IPS-NIHi11 (cell line): ENCODE results near the gene STOM.

Experiments used
- DNase-seq: peaks from one replicate; pipeline ENCODE4 v3.0.0; 2012; ENCODE audit warnings: mixed read lengths, low spot score

The STOM gene

DNA sequence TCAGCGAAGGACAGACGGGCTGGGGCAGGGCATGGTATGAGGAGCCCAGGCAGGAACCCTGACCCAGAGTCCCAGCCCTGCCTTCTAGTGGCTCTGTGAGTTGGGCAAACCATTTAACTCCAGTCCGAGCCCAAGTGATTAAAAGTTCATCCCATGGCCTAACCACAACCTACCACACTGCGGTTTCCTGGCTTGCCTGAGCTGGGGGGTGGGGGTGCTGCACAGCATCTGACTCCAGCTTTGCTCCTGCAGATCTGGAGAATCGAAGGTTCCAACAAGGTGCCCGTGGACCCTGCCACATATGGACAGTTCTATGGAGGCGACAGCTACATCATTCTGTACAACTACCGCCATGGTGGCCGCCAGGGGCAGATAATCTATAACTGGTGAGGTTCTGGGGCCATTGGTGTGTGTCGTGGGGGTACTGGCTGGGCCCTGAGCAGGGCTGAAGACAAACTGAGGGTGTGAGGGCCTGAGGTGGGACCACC is 49.0 kb downstream of the STOM start:
- no peak for DNase-seq

DNA sequence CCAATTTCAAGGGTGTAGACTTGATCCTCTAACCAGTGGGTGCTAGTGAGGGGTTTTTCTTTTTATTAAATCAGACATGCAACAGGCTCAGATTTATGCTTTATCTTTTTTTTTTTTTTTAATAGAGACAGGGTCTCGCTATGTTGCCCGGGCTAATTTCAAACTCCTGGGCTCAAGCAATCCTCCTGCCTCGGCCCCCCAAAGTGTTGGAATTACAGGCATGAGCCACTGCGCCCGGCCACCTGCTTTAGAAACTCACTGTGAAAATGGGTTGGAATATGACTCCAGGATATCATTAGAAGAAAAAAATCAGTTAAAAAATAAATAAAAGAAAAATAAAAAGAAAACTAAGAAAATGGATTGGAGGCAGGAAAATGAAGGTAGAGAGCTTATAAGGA is 50.7 kb downstream of the STOM start:
- no peak for DNase-seq

DNA sequence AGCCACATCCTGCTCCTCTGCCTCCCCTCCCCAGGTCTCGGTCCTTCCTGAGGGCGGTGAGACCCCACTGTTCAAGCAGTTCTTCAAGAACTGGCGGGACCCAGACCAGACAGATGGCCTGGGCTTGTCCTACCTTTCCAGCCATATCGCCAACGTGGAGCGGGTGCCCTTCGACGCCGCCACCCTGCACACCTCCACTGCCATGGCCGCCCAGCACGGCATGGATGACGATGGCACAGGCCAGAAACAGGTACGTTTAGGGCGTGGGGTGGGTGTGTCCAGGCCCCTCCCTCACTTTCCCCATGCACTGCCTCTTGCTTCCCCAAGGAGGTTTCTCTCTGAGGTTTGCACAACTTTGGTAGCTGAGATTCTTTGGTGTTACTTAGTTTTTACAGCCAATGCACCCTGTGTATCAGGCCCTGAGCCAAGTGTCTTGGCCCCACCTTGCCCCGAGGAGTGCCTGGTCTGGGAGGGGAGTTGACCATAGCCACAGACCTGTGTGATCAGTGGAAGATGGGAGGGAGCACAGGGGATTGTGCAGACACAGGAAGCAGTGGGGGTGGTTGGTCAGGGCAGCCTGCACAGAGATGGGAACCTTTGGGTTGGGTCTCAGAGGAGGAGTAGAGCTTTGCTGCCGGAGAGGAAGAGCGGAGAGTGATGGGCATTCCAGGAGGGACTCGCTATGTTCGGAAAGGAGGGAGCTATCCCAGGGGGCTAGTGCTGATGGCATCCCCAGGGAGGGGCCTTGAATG is 51.2 kb downstream of the STOM start:
- no peak for DNase-seq

DNA sequence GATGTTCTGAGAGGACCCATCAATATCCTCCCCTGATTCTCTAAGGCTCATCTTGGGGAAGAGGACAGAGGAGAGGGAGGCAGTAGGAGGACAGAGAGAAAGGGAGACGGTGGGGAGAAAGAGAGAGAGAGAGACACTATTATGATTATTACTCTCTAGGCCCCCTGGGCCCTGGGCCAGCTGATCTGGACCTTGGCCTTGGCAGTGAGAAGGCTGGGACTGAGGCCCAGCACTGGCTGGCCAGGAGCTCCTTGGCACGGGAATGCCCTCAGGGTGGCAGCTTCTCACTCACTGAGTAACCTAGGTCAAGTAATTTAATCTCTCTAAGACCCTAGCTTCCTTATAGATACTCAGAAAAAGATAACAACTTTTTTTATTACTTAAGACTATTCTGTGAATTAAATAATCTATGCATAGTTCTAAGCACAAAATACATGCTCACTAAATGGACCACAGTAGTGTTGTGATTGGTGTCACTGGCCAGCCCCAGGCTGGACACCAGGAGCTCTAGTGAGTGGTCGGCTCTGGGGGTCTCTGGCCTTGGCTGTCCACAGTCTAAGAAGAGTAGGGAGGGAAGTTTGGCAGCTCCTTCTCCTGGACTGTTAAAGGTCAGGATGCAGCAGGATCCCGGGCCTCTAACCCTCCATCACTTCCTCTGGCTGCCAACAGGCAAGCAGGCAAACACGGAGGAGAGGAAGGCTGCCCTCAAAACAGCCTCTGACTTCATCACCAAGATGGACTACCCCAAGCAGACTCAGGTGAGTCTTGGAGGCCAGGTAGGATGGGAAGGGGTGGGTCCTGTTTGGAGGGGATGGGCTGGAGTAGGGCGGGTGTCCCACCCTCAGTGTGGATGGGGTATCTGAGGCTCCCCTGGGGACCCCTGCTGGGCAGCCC is 52.1 kb downstream of the STOM start:
- DNase-seq: no peak

DNA sequence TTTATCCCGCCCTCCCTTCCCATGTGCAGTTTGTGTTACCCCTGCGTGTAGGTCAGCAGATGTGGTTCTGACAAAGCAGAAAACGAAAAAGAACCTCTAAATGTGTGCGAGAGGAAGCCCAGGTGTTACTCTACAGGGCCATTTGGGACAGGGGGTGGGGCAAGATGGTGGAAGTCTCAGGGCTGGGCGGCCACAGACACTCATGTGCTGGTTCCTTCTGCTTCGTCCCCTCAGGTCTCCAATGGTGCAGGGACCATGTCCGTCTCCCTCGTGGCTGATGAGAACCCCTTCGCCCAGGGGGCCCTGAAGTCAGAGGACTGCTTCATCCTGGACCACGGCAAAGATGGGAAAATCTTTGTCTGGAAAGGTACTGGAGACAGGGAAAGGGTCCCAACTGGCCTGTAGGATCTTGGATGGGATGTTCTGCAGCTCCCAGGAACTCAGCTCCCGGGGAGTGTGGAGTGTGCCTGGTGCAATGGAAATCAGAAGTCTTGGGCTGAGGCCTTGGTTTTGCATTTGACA is 53.1 kb downstream of the STOM start:
- DNase-seq: no peak

DNA sequence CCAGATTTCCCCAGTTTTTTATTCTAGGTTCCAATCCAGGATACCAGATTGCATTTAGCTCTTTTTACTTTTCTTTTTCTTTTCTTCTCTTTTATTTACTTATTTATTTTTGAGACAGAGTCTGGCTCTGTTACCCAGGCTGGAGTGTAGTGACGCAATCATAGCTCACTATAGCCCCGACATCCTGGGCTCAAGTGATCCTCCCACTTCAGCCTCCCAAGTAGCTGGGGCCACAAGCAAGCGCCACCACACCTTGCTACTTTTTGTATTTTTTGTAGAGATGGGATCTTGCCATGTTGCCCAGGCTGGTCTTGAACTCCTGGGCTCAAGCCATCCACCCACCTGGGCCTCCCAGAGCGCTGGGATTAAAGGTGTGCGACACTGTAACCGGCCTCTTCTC is 53.7 kb downstream of the STOM start:
- no peak for DNase-seq

DNA sequence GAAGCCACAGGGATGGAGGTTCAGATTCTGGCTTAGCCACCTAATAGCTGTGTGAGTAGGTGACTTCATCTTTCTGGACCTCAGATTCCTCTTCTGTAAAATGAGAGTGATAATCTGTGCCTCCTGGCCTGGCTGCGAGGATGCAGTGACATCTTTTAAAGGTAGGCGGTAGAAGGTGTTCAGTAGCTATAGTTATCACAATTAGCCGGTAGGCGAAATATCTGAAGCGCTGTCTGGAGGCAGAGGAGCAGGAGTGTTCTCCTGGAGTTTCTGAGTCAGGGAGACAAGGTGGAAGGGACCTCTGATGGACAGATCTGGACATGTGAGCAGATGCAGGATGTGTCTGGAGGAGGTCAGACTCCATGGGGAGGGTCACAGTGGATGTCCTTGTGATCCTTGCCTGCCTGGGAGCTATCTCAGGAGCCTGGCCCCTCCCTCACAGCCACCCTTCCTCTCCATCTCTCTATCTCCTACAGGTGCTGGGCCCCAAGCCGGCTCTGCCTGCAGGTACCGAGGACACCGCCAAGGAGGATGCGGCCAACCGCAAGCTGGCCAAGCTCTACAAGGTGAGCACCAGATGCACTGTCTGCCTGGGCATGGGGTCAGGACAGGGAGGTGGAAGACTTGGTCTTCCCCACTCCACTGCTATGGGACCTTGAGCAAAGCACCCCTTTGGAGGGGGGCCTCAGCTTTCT is 56.4 kb downstream of the STOM start:
- DNase-seq: no peak

DNA sequence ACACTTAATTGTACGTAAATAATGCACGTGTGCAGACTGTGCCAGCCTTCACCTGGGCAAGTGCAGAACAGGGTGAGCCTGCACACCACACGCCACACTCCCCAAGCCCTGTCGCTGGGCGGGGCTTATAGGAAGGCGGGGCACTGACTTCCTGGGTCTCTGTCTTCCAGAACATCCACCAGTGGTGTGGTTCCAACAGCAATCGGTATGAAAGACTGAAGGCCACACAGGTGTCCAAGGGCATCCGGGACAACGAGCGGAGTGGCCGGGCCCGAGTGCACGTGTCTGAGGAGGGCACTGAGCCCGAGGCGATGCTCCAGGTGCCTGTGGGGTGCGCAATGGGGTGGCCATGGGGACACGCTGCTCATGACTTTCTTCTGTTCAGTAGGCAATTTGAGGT is 57.9 kb downstream of the STOM start:
- DNase-seq: no peak

DNA sequence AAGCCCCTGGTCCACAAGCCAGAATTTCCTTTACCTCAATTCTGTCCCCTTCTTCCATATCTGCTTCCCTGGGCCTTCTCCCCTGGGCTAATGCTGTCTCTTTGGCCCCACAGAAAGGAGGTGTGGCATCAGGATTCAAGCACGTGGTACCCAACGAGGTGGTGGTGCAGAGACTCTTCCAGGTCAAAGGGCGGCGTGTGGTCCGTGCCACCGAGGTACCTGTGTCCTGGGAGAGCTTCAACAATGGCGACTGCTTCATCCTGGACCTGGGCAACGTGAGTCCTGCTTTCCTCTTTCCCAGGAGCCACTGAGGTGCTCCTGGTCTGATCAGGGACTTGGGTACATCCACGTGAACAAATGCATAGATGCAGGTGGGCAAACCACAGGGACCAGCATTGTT is 59.5 kb downstream of the STOM start:
- DNase-seq: no peak

DNA sequence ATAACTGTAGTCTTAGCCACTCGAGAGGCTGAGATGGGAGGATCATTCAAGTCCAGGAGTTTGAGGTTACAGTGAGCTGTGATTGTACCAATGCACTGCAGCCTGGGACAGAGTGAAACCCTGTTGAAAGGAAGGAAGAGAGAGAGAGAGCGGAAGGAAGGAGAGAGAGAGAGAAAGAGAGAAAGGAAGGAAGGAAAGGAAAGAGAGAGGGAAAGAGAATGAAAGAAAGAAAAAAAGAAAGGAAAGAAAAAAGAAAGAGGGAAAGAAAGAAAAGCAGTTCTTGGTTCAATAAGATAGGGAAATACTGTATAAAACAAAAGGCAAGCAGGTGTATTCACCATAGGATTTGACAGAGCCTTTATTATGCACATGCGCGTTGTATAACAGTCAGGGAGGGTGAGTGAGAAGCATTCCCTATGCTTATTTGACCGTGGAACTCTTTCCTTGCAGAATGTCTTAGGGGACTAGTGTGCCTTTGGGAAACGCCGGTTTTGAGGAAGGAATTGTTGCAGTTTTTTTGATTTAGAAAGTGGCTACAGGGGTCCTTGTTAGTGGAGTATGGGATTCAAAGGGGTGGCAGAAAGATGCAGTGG is 60.1 kb downstream of the STOM start:
- no peak for DNase-seq

DNA sequence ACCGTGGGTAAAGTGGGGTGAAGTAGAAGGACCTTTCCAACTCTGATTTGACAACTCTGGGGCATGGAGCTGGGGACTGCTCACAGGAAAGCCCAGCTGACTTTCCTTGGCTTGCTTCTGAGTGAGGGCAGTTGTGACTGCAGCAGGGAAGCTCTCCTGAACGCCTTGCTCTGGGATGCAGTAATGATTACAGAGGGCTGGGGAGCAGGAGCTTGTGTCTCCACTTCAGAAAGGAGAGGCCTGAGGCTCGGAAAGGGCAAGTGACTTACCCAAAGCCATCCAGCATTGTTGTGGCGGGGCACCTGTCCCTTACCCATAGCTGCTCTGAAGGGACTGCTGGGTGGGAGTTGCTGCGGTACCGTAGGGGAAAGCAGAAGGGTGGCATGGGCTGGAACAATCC is 60.9 kb downstream of the STOM start:
- DNase-seq: no peak

DNA sequence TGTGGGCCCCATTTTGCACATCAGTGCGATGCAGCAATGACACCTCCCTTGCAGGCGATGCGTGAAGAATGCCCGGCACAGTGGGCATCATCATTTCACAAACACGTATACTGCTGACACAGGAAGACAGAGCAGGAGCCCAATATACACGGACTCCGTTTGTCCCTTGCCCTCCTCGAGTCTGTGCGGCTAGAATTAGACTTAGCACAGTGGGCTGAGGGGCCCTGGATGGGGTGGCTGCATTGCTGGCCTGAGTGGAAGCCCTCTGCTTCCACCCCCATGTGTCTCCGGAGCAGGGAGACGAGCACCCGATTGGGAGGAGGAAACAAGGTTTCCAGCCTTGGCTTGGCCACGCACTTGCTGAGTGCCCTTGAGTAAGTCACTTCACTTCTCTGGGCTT is 61.3 kb downstream of the STOM start:
- DNase-seq: no peak

DNA sequence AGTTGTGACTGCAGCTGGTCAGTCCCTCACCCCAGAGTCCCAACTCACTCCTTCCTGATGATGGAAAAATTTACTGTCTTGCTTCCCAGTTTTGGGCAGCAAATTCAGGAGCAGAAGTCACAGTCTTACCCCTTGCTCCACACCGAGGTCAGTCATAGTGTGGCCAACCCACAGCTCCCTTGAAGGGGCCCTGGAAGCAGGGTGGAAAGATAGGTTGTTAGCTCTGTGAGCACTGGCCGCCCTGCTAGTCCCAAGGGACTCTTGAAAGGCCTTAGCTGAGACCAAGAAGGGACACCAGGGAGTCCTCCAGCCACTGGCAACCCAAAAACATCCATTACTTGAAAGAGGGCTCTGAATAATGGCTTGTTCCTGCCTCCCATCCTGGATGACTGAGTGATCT is 62.1 kb downstream of the STOM start:
- no peak for DNase-seq

DNA sequence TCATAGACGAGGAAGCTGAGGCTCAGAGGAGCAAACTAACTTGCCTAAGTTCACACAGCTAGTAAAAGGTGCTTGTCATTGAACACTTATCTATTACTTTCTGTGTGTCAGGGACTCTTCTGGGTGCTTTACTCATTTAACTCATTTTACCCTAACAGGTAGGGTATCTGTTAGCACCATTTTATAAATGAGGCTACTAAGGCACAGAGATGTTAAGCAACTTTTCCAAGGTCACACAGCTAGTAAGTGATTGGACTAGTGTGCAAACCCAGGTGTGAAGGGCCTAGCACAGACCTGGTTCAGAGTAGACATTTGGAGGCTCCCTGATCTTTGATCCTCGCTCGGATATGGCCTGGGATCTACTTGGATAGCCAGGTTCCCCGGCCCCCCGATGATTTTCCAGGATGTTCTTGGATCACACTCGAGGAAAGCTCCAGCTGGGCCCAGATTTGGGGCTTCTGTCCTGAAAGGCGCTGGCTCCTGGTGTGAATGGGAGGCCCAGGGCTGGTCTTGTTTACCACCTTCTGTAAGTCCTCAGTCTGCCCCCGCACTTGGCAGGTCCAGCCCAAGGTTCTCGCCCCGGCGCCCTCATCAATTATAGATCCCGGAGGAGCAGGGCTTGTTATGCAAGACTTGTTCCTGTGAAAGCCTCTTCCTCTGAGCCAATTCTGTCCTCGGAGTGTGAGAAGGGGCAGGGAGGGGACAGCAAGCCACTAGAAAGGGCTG is 64.6 kb downstream of the STOM start:
- no peak for DNase-seq

DNA sequence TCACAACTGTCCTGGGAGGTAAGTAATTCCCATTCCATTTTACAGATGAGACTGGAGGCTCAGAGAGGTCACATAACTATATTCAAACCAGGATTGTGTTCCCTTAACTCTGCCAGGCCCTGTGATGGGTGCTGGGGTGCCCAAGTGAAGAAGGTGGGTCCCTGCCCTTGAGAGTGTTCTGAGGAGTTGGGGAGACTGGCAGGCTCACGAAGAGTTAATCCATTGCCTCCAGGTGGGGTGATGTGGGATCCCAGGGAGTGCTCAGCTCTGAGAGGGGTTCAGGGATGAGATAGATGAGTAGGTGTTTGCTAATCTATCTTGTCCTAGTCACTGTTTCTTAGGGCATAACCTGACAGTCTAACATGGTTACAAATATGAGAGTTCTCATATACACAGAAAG is 65.3 kb downstream of the STOM start:
- DNase-seq: no peak

DNA sequence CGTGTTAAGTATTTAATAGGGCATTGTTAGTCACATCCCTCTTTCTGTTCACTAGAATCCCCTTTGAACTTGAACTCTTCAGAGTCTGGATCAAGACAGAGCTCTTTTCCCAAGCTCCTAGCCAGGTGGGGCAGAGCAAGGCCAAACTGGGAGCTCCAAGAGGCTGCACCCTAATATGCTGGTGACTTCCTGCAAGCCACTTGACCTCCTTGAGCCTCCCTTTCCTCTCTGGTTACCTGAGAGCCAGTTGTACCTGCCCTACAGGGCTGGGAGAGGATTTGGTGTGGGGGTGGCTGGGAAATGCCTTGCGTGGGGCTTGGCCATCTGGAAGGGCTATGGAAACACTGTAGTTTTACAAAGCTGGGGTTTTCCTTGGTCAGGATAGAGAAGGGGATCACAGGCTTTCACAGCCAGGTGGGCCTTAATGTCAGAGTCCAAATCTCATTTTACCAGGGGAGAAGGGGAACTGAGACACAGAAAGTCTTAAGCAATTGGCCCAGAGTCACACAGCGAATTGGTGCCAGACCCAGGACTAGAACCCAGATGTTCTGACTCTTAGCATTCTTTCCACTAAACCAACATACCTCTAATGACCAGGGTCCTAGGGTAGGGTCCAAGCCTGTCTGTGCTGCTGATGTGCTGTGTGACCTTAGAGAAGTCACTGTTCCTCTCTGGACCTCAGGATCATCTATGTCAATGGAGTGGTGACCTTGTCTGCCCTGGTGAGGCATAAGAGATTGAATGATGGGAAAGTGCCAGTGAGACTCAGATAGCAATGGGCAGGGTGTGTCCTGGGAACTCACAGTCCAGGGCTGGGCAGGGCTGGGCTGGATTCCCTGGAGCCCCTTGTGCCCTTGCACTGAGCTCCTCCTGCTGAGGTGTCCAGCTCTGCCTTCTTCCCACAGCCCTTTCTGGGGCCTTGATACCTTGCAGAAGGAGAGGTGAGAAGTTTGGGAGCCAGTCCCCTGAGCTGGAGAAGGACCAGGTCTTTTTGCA is 66.3 kb downstream of the STOM start:
- DNase-seq: no peak

DNA sequence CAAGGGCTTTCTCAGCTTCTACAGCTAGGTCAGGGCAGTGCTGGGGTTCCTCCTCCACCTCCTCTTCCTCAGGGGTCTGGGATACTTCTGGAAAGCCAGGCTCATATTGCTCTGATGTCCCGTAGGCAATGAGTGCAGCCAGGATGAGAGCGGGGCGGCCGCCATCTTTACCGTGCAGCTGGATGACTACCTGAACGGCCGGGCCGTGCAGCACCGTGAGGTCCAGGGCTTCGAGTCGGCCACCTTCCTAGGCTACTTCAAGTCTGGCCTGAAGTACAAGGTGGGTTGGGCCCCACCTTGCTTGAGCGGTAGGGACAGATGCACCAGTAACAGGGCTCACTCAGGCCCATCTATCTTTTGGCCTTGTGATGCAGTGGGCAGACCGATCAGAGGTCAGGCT is 67.3 kb downstream of the STOM start:
- no peak for DNase-seq

DNA sequence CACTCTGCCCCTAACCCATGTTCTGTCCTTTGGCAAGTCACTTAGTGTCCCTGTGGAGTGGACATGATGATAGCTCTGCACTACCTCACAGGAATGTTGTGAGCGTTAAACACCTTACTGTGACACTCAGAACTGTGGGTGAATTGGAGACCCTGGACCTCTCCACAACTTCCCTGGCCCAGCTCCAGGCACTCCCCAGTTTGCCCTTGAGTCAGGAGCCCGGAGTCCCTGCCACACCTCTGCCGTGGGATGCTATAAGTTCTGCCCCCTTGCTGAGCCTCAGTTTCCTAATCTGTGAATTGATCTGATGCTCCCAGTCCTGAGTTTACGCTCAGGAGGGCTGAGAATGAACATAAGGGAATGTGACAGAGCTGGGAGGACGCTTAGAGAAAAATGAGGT is 67.7 kb downstream of the STOM start:
- no peak for DNase-seq

DNA sequence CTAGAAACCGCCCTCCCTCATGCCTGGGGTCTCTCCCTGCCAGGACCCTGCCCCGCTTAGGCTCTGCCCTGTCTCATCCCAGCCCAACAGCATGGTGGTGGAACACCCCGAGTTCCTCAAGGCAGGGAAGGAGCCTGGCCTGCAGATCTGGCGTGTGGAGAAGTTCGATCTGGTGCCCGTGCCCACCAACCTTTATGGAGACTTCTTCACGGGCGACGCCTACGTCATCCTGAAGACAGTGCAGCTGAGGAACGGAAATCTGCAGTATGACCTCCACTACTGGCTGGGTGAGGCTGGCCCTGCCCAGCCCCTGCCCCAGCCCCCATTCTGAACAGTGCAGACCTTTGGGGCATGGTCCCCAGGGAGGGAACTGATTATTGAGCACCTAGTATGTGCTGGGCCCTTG is 68.2 kb downstream of the STOM start:
- no peak for DNase-seq
